ENCODE data around the gene UBASH3B.
A peak's percentile ranks its signal among the peaks of the same experiment; 100 is the strongest.

UBASH3B gene

GRCh38 chr11:122678406-122678805 lies 22.9 kb downstream of the UBASH3B start:
- no peak for DNase-seq (ENCODE audit: low read depth in 2 of 2)

GRCh38 chr11:122679466-122679865 lies 23.9 kb downstream of the UBASH3B start:
- DNase-seq (ENCODE audit: low read depth in 2 of 2): no peak

GRCh38 chr11:122681070-122681469 lies 25.5 kb downstream of the UBASH3B start:
- DNase-seq (ENCODE audit: low read depth in 2 of 2): no peak

GRCh38 chr11:122681735-122682134 lies 26.2 kb downstream of the UBASH3B start:
- no peak for DNase-seq (ENCODE audit: low read depth in 2 of 2)

GRCh38 chr11:122682464-122682863 lies 26.9 kb downstream of the UBASH3B start:
- DNase-seq (ENCODE audit: low read depth in 2 of 2): no peak

GRCh38 chr11:122685041-122685440 lies 29.5 kb downstream of the UBASH3B start:
- DNase-seq (ENCODE audit: low read depth in 2 of 2): no peak

- DNase-seq (ENCODE audit: low read depth in 2 of 2): no peak
These were observed 30.6 kb downstream of the UBASH3B start for GRCh38 chr11:122686111-122686510.

GRCh38 chr11:122690384-122690783 lies 34.9 kb downstream of the UBASH3B start:
- DNase-seq (ENCODE audit: low read depth in 2 of 2): no peak

- DNase-seq (ENCODE audit: low read depth in 2 of 2): peak in 1 of 2 experiments; percentile 34
These were observed 35.5 kb downstream of the UBASH3B start for GRCh38 chr11:122690801-122691548.

- DNase-seq (ENCODE audit: low read depth in 2 of 2): no peak
These were observed 36.1 kb downstream of the UBASH3B start for GRCh38 chr11:122691549-122692150.

- DNase-seq (ENCODE audit: low read depth in 2 of 2): no peak
These were observed 36.9 kb downstream of the UBASH3B start for GRCh38 chr11:122692444-122692843.

GRCh38 chr11:122695076-122695615 lies 39.6 kb downstream of the UBASH3B start:
- DNase-seq (ENCODE audit: low read depth in 2 of 2): no peak

GRCh38 chr11:122696662-122697061 lies 41.1 kb downstream of the UBASH3B start:
- no peak for DNase-seq (ENCODE audit: low read depth in 2 of 2)

GRCh38 chr11:122697636-122698167 lies 42.2 kb downstream of the UBASH3B start:
- DNase-seq (ENCODE audit: low read depth in 2 of 2): no peak

- no peak for DNase-seq (ENCODE audit: low read depth in 2 of 2)
These were observed 42.9 kb downstream of the UBASH3B start for GRCh38 chr11:122698392-122698791.

GRCh38 chr11:122700666-122701065 lies 45.1 kb downstream of the UBASH3B start:
- DNase-seq (ENCODE audit: low read depth in 2 of 2): no peak

- no peak for DNase-seq (ENCODE audit: low read depth in 2 of 2)
These were observed 45.6 kb downstream of the UBASH3B start for GRCh38 chr11:122701143-122701542.

- DNase-seq (ENCODE audit: low read depth in 2 of 2): no peak
These were observed 48.2 kb downstream of the UBASH3B start for GRCh38 chr11:122703541-122704272.

- no peak for DNase-seq (ENCODE audit: low read depth in 2 of 2)
These were observed 49.9 kb downstream of the UBASH3B start for GRCh38 chr11:122705396-122705795.

- DNase-seq (ENCODE audit: low read depth in 2 of 2): peak; percentile 55 to 65
These were observed 51.0 kb downstream of the UBASH3B start for GRCh38 chr11:122706291-122707088.

GRCh38 chr11:122707111-122707510 lies 51.6 kb downstream of the UBASH3B start:
- DNase-seq (ENCODE audit: low read depth in 2 of 2): no peak
